Ovary (tissue), 10 donors: ENCODE measurements around the gene TRMT61B. TPM values are rescaled to one million over a fixed set of nuclear protein-coding genes. Genes with fewer than 3 reads are reported as not detected.
A peak's percentile ranks its signal among the peaks of the same experiment; 100 is the strongest.

ENCODE experiments used
- DNase-seq, 5 donors: peaks; one replicate each; pipeline ENCODE4 v3.0.0-alpha.2; 2019 to 2020
- H3K27ac ChIP-seq, 2 donors: fragments of 200-600 bp; one replicate each; pipeline versions ENCODE4 v1.5.1 to v1.8.0; 2019 to 2022
- H3K27me3 ChIP-seq: fragments of 200-600 bp; one replicate; pipeline ENCODE4 v1.8.0; 2022
- H3K36me3 ChIP-seq: fragments of 200-600 bp; sonication (generic); one replicate; pipeline ENCODE4 v1.5.1; 2019
- H3K4me1 ChIP-seq: one replicate; pipeline ENCODE4 v1.8.1; 2013; ENCODE audit warnings: mild to moderate bottlenecking, moderate library complexity; ENCODE audit not compliant: insufficient read depth
- H3K4me3 ChIP-seq: fragments of 200-600 bp; sonication (generic); one replicate; pipeline ENCODE4 v1.5.1; 2017
- H3K9me3 ChIP-seq, 2 donors: fragments of 200-600 bp in 1 of 2; sonication (generic) in 1 of 2; one replicate each; pipeline versions ENCODE4 v1.5.1 to v1.8.1; 2013 to 2019; ENCODE audit warnings: mild to moderate bottlenecking in 1 of 2, moderate library complexity in 1 of 2
- CTCF ChIP-seq, 3 donors: fragments of 450-650 bp in 2 of 3; fragments of 200-600 bp in 1 of 3; IDR thresholded peaks; one replicate each; pipeline versions ENCODE4 v1.5.1 to v1.8.0; 2016 to 2022; ENCODE audit warnings: antibody characterized with exemption in 3 of 3, mild to moderate bottlenecking in 1 of 3
- EP300 ChIP-seq: sonication (generic); formaldehyde crosslinking; IDR thresholded peaks from one replicate; pipeline ENCODE4 v1.6.1; 2017; ENCODE audit warnings: antibody characterized with exemption
- POLR2A ChIP-seq: fragments of 450-650 bp; IDR thresholded peaks from one replicate; pipeline ENCODE4 v1.6.1; 2017; ENCODE audit warnings: antibody characterized with exemption, mild to moderate bottlenecking, moderate library complexity
- WGBS, 3 donors: extraction: QIAGEN DNeasy Blood & Tissue Kit in 1 of 3; methylation state at CpG; one replicate each; pipeline versions ENCODE4 v1.1.5 to v1.1.7; 2013 to 2017; 5-methylcytosine and 5-hydroxymethylcytosine counted together
- intact Hi-C, 4 donors: fragments of 100-400 bp; cut with DNase I; formaldehyde crosslinking; loops; one replicate each; pipeline versions ENCODE4 v1.11.0 to v1.15.1; 2022 to 2023
- long read RNA-seq, 3 donors: library from polyadenylated mRNA in 2 of 3; unstranded in 2 of 3; transcript quantifications; one replicate each; pipeline ENCODE4 v2.0.0 and lab custom pipeline, GENCODE V29; 2021 to 2026
- polyA plus RNA-seq, 2 donors: library from polyadenylated mRNA; stranded (reverse); fragments of 200-250 nt in 1 of 2; fragments of 350-450 nt in 1 of 2; fragmentation: Illumina TruSeq in 1 of 2; extraction: RNeasy Lipid Tissue Mini Kit (QIAGEN cat#74804) in 1 of 2; gene quantifications; one replicate each; pipeline ENCODE4 v1.2.3, GENCODE V29; 2013 to 2014
- total RNA-seq, 7 donors: library from RNA; depleted of rRNA in 2 of 7; stranded (reverse); fragments of >200 nt in 2 of 7; fragmentation: NEBNext Ultra II Directional in 3 of 7; extraction: Animal tissue kit (Norgen Biotek cat#: 25700) in 3 of 7; gene quantifications; one replicate each; pipeline versions ENCODE4 v1.1.0 to v1.2.4, GENCODE V29; 2016 to 2023
- donor health status: DM: no; HTN: no; CAD: no; lungs with moderate emphysema.
- donor health status: DM: no; HTN: no; CAD: no.
- donor health status: Bipolar disorder and iron deficiency.
- donor health status: DM: yes; HTN: yes; CAD: no.
- donor health status: DM: no; HTN: no; CAD: no.
- donor health status: DM: yes; HTN: yes; CAD: no.

Gene TRMT61B
- total RNA-seq (10 to 100 TPM in 6 of 7 donors, 1 to 10 TPM in 1; 8.1 to 18.4 (median 14.2) TPM), polyA plus RNA-seq (10 to 100 TPM; 11.7 to 13.0 TPM)
- long read RNA-seq, donor 1, transcript TRMT61B-201 (7 exons, 1,836 nt), result major isoform, 28 of 64 reads
- long read RNA-seq, donor 1, partial matches to known transcripts, result 3 of 64 reads
- long read RNA-seq, donor 1, other reads (novel, unspliced or antisense), result 33 of 64 reads
- long read RNA-seq, donor 2, transcript TRMT61B-201 (7 exons, 1,836 nt), result major isoform, 10 of 10 reads
- long read RNA-seq, donor 2, partial matches to known transcripts, result 0 of 10 reads
- long read RNA-seq, donor 2, other reads (novel, unspliced or antisense), result 0 of 10 reads
- long read RNA-seq, donor 3, transcript TRMT61B-201 (7 exons, 1,836 nt), result major isoform, 6 of 20 reads
- long read RNA-seq, donor 3, partial matches to known transcripts, result 0 of 20 reads
- long read RNA-seq, donor 3, other reads (novel, unspliced or antisense), result 14 of 20 reads

- Histone ChIP-seq H3K4me1 (peaks cover 11% of the 10 kb centered on the region), H3K27ac (peak within 1 kb of the TSS; percentile 2 to 48), H3K4me3 (peak within 1 kb of the TSS; percentile 88), H3K9me3 (no peaks in the 10 kb centered on the region), H3K36me3 (no peaks in the 10 kb centered on the region), H3K27me3 (no peaks in the 10 kb centered on the region)
- peak; percentile 94 to 98 (median 95) for DNase-seq
- intact Hi-C loops, result no loop called here
- TF ChIP-seq EP300, result no peak
- TF ChIP-seq POLR2A, result peak; percentile 53
- peak in 1 of 3 donors; percentile 25 for TF ChIP-seq CTCF (IDR thresholded peaks at IDR 0.05)
- WGBS, 3 donors, result 0% methylated on average over 51 to 57 of the region's 57 CpGs
Observed at GRCh38 chr2:28870146-28870891, at the start of gene TRMT61B. TSS of gene TRMT61B (minus strand) at chr2:28870309. CDS start at chr2:28870277, 32 bp downstream.

- Histone ChIP-seq H3K4me3 (no peak overlapping the region), H3K27me3 (no peaks in the 10 kb centered on the region), H3K4me1 (no peaks in the 10 kb centered on the region), H3K27ac (no peak overlapping the region), H3K9me3 (no peaks in the 10 kb centered on the region), H3K36me3 (no peaks in the 10 kb centered on the region)
- no peak for DNase-seq
- TF ChIP-seq EP300 (no peak), CTCF (IDR thresholded peaks at IDR 0.05) (no peak), POLR2A (no peak)
- intact Hi-C loops, result no loop called here
- WGBS, 3 donors, result 89 to 95% (median 93%) methylated on average over 1 of the region's 1 CpG
Observed at GRCh38 chr2:28915939-28916338, 45.8 kb upstream of the TRMT61B start.

- Histone ChIP-seq H3K4me1 (no peaks in the 10 kb centered on the region), H3K27me3 (no peaks in the 10 kb centered on the region), H3K9me3 (no peaks in the 10 kb centered on the region), H3K4me3 (no peak overlapping the region), H3K36me3 (no peaks in the 10 kb centered on the region), H3K27ac (no peak overlapping the region)
- no peak for TF ChIP-seq POLR2A
- no peak for TF ChIP-seq CTCF (IDR thresholded peaks at IDR 0.05)
- no peak for TF ChIP-seq EP300
- 86 to 93% (median 92%) methylated on average over 6 of the region's 6 CpGs for WGBS, 3 donors
- no peak for DNase-seq
- intact Hi-C loops, result no loop called here
Observed at GRCh38 chr2:28909655-28910353, 39.7 kb upstream of the TRMT61B start.

GRCh38 chr2:28908172-28908571, 38.1 kb upstream of the TRMT61B start:
- 0% methylated on average over 1 of the region's 1 CpG for WGBS, 3 donors
- H3K27ac ChIP-seq, result no peak overlapping the region
- intact Hi-C loops, result no loop called here
- H3K27me3 ChIP-seq, result no peaks in the 10 kb centered on the region
- no peak for TF ChIP-seq POLR2A
- no peak for TF ChIP-seq EP300
- TF ChIP-seq CTCF (IDR thresholded peaks at IDR 0.05), result no peak
- H3K4me1 ChIP-seq, result no peaks in the 10 kb centered on the region
- no peak overlapping the region for H3K4me3 ChIP-seq
- H3K9me3 ChIP-seq, result no peaks in the 10 kb centered on the region
- DNase-seq, result no peak
- H3K36me3 ChIP-seq, result no peaks in the 10 kb centered on the region
